HCEC 1CT (cell line): ENCODE data around the gene BID.
"Not testable (repeated sequence)": the region's sequence is repeated elsewhere in the genome, so short reads cannot be mapped to it uniquely, and the experiment has no call there.

Experiments used
- DNase-seq: peaks from one replicate; pipeline ENCODE4 v3.0.0-alpha.2; 2017

The BID gene

DNA sequence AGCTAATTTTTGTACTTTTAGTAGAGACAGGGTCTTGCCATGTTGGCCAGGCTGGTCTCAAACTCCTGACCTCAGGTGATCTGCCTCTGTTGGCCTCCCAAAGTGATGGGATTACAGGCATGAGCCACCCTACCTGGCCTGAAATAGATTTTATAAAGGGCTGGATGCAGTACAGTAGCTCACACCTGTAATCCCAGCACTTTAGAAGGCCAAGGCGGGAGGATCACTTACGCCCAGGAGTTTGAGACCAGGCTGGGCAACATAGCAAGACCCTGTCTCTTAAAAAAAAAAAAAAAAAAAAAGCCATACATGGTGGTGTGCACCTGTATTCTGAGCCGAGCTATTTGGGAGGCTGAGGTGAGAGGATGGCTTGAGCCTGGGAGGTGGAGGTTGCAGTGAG lies 76.0 kb downstream of the BID start:
- not testable (repeated sequence) for DNase-seq

DNA sequence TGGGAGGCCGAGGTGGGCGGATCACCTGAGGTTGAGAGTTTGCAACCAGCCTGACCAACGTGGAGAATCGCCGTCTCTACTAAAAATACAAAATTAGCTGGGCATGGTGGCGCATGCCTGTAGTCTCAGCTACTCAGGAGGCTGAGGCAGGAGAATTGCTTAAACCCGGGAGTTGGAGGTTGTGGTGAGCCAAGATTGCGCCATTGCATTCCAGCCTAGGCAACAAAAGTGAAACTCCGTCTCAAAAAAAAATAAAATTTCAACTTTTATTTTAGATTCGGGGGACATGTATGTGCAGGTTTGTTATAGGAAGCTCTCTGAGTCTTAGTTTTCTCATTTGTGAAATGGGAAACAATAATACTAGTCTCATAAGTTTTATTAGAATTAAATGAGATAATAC lies 77.1 kb downstream of the BID start:
- DNase-seq: not testable (repeated sequence)

DNA sequence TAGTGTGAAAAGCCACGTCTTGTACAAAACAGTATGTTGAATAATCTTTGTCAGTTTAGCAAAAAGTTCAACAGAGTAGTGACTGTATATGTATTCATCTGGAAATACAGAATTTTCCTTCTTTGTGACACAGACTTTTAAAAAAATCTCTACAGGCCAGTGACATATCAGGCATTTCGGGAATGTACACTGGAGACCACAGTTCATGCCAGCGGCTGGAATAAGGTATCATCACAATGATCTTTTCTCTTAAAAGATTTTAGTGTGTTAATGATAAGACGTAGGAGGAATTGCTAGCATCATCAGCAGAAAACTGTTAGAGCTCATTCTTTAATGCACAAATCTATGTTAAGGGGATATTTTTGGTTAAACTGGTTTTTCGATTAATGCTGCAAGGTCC lies 78.3 kb downstream of the BID start:
- no peak for DNase-seq

DNA sequence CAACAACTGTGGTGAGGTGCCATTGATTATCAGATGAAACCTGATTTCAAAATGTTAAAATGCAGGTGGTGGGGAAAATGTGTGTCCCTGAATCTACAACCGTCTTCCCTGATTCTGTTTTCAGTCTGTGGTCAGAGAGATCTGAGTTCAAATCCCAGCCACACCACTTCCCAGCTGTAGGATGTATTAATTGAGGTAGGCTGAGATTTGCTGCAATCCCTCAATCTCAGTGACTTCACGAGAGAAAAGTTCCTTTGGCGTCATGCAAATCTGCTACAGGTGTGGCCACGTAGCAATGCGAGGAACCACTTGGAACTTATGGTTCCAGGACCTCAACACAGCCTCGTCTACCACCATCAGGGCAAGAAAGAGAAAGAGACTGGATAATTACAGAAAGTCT lies 79.5 kb downstream of the BID start:
- no peak for DNase-seq

GRCh38 chr22:17694193-17694592 lies 80.1 kb downstream of the BID start:
- no peak for DNase-seq

- no peak for DNase-seq
Observed at GRCh38 chr22:17692841-17693240, 81.4 kb downstream of the BID start.

- DNase-seq: no peak
Observed at GRCh38 chr22:17684245-17684644, 90.0 kb downstream of the BID start.
